ENCODE results near the gene SMIM32. TPM values are rescaled to one million over a fixed set of nuclear protein-coding genes. Genes with fewer than 3 reads are reported as not detected.

SMIM32 gene
- total and polyA plus RNA-seq, 9 donors = 0.13 TPM; not detected in 8

DNA sequence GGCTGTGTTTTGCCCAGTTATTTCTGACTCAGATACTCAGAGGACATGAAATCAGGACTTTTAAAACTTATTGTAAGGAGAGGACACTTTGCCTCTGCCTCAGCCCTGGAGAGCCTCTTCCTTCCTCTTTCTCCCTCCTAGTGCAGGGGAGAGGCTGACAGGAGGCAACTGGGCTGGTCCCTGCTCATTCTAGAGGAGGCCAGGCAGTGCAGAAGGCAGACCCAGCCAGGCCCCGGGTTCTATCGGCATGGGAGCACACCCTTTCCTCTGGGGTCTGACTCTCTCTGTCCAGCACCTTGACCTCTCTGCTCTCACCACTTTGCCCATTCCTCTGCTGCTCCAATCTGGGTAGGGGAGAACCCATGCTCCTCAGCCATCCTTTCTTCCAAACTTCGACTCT is 16.0 kb upstream of the SMIM32 start:
- Histone ChIP-seq H3K4me3 (no peak overlapping the region), H3K9me3 (no peaks in the 10 kb centered on the region), H3K4me1 (ENCODE audit: insufficient read depth) (no peaks in the 10 kb centered on the region), H3K27me3 (no peaks in the 10 kb centered on the region), H3K27ac (no peak overlapping the region), H3K36me3 (no peaks in the 10 kb centered on the region)
- 54 to 66% (median 61%) methylated on average over 3 of the region's 3 CpGs for WGBS, 3 donors
- no peak for TF ChIP-seq EP300 (IDR thresholded peaks at IDR 0.05)
- no peak for TF ChIP-seq POLR2A (IDR thresholded peaks at IDR 0.05)
- TF ChIP-seq, protein P1, sequence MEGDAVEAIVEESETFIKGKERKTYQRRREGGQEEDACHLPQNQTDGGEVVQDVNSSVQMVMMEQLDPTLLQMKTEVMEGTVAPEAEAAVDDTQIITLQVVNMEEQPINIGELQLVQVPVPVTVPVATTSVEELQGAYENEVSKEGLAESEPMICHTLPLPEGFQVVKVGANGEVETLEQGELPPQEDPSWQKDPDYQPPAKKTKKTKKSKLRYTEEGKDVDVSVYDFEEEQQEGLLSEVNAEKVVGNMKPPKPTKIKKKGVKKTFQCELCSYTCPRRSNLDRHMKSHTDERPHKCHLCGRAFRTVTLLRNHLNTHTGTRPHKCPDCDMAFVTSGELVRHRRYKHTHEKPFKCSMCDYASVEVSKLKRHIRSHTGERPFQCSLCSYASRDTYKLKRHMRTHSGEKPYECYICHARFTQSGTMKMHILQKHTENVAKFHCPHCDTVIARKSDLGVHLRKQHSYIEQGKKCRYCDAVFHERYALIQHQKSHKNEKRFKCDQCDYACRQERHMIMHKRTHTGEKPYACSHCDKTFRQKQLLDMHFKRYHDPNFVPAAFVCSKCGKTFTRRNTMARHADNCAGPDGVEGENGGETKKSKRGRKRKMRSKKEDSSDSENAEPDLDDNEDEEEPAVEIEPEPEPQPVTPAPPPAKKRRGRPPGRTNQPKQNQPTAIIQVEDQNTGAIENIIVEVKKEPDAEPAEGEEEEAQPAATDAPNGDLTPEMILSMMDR (IDR thresholded peaks at IDR 0.05) = no peak
- intact Hi-C loops (cut with DNase I) = no loop called here
- no peak for DNase-seq

DNA sequence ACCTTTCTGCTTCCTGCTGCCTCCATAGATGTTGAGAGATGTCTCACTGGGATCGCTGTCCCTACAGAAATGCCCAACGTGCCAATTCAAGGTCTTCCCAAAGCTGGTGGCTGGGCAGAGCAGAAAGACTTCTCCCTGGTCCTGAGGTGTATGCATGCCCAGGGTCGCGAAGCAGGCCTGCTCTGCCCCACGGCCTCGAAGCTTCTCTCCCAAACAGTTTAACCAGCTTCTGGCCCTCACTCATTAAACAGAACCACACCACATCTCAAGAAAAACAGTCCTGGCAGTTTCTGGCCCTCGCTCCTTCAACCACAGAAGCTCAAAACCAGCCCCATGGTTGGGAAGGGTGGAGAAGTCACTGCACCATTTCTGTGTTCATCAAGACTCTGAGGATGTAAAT is 14.7 kb upstream of the SMIM32 start:
- Histone ChIP-seq H3K27me3 (no peaks in the 10 kb centered on the region), H3K27ac (no peak overlapping the region), H3K4me3 (no peak overlapping the region), H3K9me3 (no peaks in the 10 kb centered on the region), H3K4me1 (ENCODE audit: insufficient read depth) (no peaks in the 10 kb centered on the region), H3K36me3 (no peaks in the 10 kb centered on the region)
- 91 to 92% (median 91%) methylated on average over 7 of the region's 7 CpGs for WGBS, 3 donors
- intact Hi-C loops (cut with DNase I) = no loop called here
- TF ChIP-seq, protein P1 (IDR thresholded peaks at IDR 0.05) = no peak
- TF ChIP-seq POLR2A (IDR thresholded peaks at IDR 0.05) = no peak
- no peak for TF ChIP-seq EP300 (IDR thresholded peaks at IDR 0.05)
- no peak for DNase-seq

DNA sequence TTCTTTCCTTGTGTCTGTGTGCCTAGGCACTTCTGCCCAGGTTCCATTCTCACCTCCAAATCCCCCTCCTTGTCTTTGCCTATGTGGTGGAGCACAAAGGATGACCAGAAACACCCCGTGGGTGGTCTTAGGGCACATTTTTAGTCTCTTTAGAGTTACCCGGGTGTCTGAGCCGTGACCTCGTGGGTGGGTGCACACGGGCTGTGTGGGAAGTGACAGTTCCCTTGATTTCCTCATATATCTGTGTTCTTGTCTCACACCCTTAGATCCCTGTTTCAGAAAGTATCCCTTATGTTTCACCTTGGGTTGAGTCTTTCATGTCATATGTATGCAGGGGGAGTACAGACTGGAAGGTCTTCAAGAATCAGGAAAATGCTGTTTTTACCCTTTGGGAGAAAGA is 13.4 kb upstream of the SMIM32 start:
- Histone ChIP-seq H3K36me3 (no peaks in the 10 kb centered on the region), H3K4me3 (no peak overlapping the region), H3K27me3 (no peaks in the 10 kb centered on the region), H3K9me3 (no peaks in the 10 kb centered on the region), H3K27ac (no peak overlapping the region), H3K4me1 (ENCODE audit: insufficient read depth) (no peaks in the 10 kb centered on the region)
- DNase-seq = no peak
- TF ChIP-seq, protein P1 (IDR thresholded peaks at IDR 0.05) = no peak
- no peak for TF ChIP-seq POLR2A (IDR thresholded peaks at IDR 0.05)
- TF ChIP-seq EP300 (IDR thresholded peaks at IDR 0.05) = no peak
- 74 to 77% (median 75%) methylated on average over 5 of the region's 5 CpGs for WGBS, 3 donors
- intact Hi-C loops (cut with DNase I) = no loop called here

DNA sequence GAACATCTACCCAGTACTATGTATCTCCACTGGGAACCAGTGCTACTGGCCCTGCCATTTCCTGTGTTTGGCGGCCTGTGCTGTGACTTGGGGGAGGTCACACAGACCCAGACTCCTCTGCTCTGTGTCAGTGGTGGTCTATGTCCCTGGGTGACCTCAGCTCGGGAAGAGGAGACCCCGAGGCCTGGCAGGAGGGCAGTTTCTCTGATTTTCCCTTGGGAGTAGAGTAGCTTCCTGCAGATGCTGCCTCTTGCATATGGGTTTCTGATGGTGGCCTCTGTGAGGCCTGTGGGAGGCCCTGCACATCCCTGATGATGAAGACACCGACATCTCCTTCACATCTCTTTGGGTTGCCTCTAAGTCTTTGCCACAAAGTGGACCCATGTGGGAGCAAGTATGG is 13.0 kb upstream of the SMIM32 start:
- Histone ChIP-seq H3K27me3 (no peaks in the 10 kb centered on the region), H3K27ac (no peak overlapping the region), H3K9me3 (no peaks in the 10 kb centered on the region), H3K36me3 (no peaks in the 10 kb centered on the region), H3K4me1 (ENCODE audit: insufficient read depth) (no peaks in the 10 kb centered on the region), H3K4me3 (no peak overlapping the region)
- intact Hi-C loops (cut with DNase I) = no loop called here
- no peak for DNase-seq
- TF ChIP-seq EP300 (IDR thresholded peaks at IDR 0.05) = no peak
- TF ChIP-seq, protein P1 (IDR thresholded peaks at IDR 0.05) = no peak
- WGBS, 3 donors = 79 to 88% (median 84%) methylated on average over 4 of the region's 4 CpGs
